NCI-H510A treated with DMSO at 0.1 percent for 48 hours (cell line): ENCODE results near the gene MKI67.

ENCODE experiments used
- DNase-seq: peaks from one replicate; lab custom pipeline; 2025; lab: John Stamatoyannopoulos, UW

Gene MKI67

GRCh38 chr10:128064108-128064969 is 61.9 kb downstream of the MKI67 start:
- DNase-seq = no peak

GRCh38 chr10:128063736-128064107 is 62.5 kb downstream of the MKI67 start:
- no peak for DNase-seq

DNA sequence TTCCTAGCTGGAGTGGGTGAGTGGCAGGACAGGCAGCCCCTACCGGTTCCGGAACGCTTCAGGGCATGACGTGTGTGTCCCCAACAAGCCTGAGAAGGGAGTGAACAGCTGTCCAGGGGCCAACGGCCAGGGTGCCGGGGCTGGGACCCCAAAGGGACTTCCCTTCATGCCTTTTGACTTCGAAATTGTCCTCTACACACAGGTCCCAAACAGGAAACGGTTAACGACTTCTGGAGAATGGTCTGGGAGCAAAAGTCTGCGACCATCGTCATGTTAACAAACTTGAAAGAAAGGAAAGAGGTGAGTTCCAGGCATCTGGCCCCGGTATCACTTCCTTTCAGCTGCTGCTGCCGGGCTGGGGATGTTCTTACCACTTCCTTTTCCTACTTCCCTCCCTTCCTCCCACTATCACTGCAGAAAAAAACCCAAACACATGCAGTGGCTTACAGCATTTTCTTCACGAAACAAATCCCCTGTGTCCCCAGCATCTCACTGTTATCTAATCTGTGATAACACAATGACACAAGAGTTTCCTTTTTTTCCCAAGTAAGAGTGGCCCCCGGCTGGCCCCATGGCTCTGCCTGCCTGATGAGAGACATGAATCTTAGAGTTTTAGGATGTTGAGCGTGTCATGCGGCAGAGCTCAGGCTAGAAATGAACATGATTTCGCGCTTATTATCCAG is 63.2 kb downstream of the MKI67 start:
- no peak for DNase-seq

GRCh38 chr10:128062331-128062880 is 63.8 kb downstream of the MKI67 start:
- DNase-seq = no peak

DNA sequence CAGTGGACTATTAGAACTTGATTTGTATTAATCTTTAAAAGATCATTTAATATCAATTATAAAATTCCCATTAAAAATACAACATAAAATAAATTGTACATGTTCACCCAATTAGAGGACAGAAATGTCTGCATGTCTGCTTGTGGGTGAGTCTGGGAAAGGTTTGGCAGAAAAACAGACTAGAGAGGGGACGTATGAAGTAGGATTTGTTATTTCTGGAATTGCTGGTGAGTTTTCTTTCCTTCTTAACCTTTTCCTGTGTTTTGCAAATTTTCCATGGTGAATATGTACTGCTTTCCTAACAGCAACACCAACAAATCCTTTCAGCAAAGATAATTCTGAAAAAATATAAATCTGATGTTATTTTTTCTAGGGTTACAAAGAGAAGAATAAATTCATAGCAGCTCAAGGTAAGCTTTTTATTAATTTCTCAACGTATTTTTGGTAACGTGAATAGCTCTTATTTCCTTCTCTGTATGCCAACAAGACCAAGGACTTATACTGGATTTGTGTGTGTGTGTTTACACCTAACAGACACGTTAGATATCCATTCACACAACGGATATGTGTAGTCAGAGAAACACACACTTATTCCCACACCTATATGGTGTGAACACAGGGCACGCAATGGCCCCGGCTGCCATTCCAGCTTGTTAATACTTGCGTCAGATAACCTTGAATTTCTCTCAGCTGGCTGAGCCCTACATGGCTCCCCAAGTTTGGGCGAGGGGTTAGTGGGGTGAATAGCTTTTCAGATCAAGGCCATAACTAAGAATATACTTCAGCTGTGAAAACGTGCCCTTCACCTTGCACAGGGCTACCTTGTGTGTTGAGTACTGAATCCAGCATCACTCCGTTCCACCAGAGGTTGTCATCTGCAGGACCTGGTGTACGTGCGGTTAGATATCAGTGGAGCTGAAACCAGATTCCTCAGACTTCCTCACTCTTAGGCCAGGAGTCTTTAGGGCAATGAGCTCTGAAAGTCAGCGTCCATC is 64.6 kb downstream of the MKI67 start:
- DNase-seq = no peak

DNA sequence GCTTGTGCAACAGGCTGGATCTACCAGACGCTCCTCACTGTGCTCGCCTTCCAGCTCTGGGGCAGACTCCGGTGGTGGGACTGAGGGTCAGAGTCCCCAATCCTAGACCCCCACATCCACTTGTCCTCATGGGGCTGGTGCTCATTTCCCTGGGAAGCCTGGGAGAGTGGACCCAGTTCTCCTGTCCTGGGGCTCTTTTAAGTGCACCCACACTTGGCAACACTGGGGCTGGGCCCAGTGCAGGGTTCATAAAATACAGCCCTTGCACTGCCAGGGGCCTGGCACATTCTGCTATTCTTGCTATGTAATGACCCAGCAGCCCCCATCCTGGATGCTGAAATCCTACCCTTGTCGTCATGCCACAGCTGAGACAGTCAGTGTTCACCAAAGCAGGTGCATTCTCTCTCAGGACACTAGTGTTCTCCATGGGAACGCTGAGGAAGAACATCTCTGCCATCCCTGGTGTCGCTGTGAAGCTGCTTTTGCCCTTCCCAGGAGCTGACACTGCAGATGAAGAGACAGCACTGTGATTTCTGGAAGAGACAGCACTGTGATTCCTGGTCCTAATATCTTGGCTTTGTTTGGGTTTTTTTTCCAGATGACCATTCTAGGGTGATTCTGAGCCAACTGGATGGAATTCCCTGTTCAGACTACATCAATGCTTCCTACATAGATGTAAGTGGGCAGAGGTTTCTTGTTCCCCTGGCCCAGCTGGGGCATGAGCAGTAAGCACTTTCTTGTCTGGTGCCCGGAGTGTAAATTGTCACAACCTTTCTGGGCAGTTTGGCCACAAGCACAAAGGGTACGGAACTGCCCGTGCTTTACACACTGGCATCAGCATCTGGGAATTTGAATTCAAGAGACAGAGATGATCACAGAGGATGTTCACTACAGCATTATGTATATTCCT is 65.6 kb downstream of the MKI67 start:
- no peak for DNase-seq

- no peak for DNase-seq
Measured at GRCh38 chr10:128059982-128060293, 66.3 kb downstream of the MKI67 start.

DNA sequence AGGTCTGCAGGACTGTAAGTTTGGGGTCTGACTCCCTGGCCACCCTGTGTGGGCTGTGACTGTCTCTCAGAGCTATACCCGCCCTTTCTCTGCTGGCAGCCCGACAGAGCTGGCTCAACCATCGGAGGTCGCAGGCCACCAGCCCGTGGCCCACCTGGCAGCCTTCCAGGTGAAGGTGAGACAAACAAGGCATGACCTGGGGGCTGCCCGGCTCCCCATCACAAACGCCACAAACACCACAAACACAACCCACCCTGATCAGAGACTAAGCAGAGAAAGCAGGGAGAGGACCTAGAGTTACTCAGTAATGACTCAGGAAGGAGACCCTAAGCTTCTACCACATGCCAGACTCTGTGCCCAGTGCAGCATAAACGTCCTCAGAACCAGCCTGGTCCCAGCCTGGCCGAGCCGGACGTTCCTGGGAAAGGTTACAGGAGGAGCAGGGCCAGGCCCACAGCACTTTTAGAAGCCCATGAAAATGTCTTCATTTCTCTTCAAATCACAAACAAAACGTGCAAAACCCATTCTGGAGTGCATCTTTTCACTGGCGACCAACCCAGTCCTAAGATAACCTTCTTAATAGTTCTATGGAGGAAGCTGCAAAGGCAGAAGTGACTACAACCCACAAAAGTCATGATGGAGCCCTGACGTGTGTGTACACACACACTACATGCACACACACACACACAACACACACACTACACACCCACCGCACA is 66.8 kb downstream of the MKI67 start:
- no peak for DNase-seq

GRCh38 chr10:128058750-128059134 is 67.5 kb downstream of the MKI67 start:
- DNase-seq = no peak

- no peak for DNase-seq
Measured at GRCh38 chr10:128058106-128058749, 68.0 kb downstream of the MKI67 start.

DNA sequence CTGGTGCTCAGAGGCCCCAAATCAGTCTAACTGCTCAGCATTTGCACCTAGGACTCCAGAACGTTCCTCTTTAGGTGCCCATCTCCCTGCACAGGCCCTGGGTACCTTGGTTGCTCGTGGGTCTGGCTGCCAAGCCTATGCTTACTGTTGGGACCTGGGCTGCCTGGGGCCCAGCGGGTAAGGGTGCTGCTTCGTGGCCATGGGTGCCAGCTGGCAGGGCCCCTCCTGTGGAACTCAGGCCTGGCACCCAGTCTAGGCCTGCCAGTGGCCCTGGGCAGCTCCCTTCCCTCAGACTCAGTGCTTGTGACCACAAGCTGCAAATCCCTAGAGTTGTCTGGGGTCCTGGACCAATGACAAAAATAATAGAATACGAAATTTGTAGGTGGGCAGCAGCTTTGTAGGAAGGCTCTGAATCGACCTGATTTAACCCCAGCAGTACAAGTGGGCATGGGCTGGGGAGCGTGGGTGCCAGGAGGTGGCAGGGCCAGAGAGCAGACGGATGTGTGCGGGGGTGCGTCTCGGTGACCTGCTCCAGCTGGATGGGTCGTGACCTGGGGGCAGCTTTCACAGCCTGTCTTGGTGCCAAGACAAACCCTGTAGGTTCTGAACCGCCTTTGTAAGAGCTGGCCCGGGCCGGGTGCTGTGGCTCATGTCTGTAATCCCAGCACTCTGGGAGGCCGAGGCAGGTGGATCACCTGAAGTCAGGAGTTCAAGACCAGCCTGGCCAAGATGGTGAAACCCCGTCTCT is 69.7 kb downstream of the MKI67 start:
- no peak for DNase-seq

- DNase-seq = no peak
Measured at GRCh38 chr10:128055061-128055868, 71.0 kb downstream of the MKI67 start.

DNA sequence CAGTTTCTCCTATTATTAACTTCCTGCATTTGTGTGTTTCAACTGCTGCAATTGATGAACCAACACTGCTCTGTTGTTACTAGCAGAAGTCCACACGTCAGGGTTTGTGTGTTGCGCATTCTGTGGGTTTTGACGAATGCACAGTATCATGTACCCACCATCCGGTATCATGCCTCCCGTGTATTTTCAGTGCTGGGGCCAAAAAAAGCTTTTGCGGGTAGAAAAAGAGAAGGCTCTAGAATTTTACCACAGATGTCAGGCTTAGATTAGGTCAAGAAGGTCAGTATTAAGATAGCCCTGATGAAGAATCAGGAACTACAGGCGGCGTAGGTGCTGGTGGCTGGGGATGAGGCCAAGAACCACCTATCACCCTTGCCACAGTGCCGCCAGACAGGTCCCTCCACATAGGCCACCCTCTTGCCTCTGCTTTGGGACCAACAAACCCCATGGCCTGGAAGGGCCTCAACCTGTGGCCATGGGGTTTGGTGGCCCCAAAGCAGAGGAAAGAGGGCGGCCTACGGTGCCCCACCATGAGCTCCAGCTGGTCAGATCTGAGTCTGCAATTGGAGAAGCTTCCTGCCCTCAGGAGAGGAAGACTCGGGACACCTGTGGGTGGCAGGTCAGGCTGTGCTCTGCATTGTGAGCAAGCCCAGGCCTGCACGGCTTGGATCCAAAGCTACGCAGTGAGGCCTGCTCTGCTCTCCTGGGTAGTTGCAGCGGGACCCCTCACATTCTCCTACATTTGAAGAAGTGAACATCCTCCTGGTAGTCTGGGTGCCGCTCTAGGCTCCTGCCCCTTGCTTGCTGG is 71.9 kb downstream of the MKI67 start:
- DNase-seq = no peak

DNA sequence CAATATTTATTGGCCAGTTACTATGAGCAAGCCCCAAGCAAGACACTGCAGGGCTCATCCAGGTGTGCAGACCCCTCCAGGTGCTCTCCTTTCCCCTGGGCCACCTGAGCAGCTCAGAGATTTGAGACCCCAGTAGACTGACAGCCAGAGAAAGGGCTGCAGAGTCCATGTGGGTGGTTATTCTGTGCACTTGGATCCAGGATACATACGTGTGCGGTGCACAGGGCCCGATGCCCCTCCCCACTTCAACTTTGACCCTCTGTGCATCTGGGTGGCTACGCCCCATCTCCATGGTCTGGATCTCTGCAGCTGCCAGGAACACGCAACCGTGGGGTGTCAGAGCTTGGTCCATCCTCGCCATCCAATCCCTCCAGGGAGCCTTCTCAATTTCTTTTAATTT is 72.9 kb downstream of the MKI67 start:
- no peak for DNase-seq

- DNase-seq = no peak
Measured at GRCh38 chr10:128052696-128053095, 73.5 kb downstream of the MKI67 start.

GRCh38 chr10:128051548-128051947 is 74.7 kb downstream of the MKI67 start:
- DNase-seq = no peak

- DNase-seq = no peak
Measured at GRCh38 chr10:128050936-128051335, 75.3 kb downstream of the MKI67 start.

- DNase-seq = no peak
Measured at GRCh38 chr10:128050121-128050516, 76.1 kb downstream of the MKI67 start.
